SK-N-MC (cell line): ENCODE results near the gene C10orf71.

ENCODE experiments used
- EZH2 ChIP-seq: fragments of 200-600 bp; sonication (generic); IDR thresholded peaks from one replicate; pipeline ENCODE4 v1.6.1; 2017; ENCODE audit warnings: antibody characterized with exemption
- FOXP2 ChIP-seq: optimal IDR thresholded peaks from 2 replicates; pipeline ENCODE3; 2011; ENCODE audit warnings: mild to moderate bottlenecking, moderate library complexity; ENCODE audit not compliant: insufficient read depth; ENCODE audit errors: extremely low read length, control extremely low read depth
- POLR2AphosphoS5 ChIP-seq: IDR thresholded peaks from 2 replicates; pipeline ENCODE4 v1.6.1; 2012; ENCODE audit warnings: mild to moderate bottlenecking, low read depth, low read length, borderline replicate concordance

- TF ChIP-seq EZH2 (no peak), POLR2AphosphoS5 (no peak), FOXP2 (no peak)
Observed at GRCh38 chr10:49277973-49278372, 21.0 kb upstream of the C10orf71 start.
